Subcutaneous abdominal adipose tissue (tissue), 5 donors: Measurements from ENCODE around the gene NTRK2.
A peak's percentile ranks its signal among the peaks of the same experiment; 100 is the strongest.

Experiments used
- H3K27ac ChIP-seq: one replicate; pipeline ENCODE4 v1.7.0; 2013; ENCODE audit warnings: low read depth, mild to moderate bottlenecking, inconsistent platforms, low read length, moderate library complexity
- H3K27me3 ChIP-seq, 5 donors: one replicate each; pipeline ENCODE4 v1.7.0; 2013; ENCODE audit warnings: low read length in 5 of 5, inconsistent platforms in 1 of 5; ENCODE audit not compliant: control insufficient read depth in 5 of 5, insufficient read depth in 4 of 5
- H3K36me3 ChIP-seq, 5 donors: one replicate each; pipeline ENCODE4 v1.7.0; 2013; ENCODE audit warnings: low read length in 5 of 5; ENCODE audit not compliant: control insufficient read depth in 5 of 5, insufficient read depth in 5 of 5
- H3K4me1 ChIP-seq, 5 donors: one replicate each; pipeline ENCODE4 v1.7.0; 2013; ENCODE audit warnings: low read length in 5 of 5, mild to moderate bottlenecking in 3 of 5, moderate library complexity in 1 of 5; ENCODE audit not compliant: control insufficient read depth in 5 of 5, insufficient read depth in 5 of 5
- H3K4me3 ChIP-seq, 5 donors: one replicate each; pipeline ENCODE4 v1.7.0; 2013; ENCODE audit warnings: low read length in 5 of 5, low read depth in 1 of 5
- H3K9ac ChIP-seq, 5 donors: one replicate each; pipeline ENCODE4 v1.7.0; 2013; ENCODE audit warnings: low read length in 5 of 5, mild to moderate bottlenecking in 4 of 5, moderate library complexity in 3 of 5
- H3K9me3 ChIP-seq, 5 donors: one replicate each; pipeline ENCODE4 v1.7.0; 2013; ENCODE audit warnings: low read length in 5 of 5; ENCODE audit not compliant: control insufficient read depth in 5 of 5
- donor health status: healthy.
- donor health status: healthy.
- donor health status: healthy.
- donor health status: healthy.
- donor health status: healthy.

Gene NTRK2

GRCh38 chr9:84785792-84786547 is 116.4 kb downstream of the NTRK2 start:
- Histone ChIP-seq H3K36me3 (peaks cover 0 to 6% (median 0%) of the 10 kb centered on the region in 5 donors), H3K4me1 (peaks cover 0 to 22% (median 11%) of the 10 kb centered on the region in 5 donors), H3K27ac (no peak overlapping the region), H3K4me3 (no peak overlapping the region), H3K9me3 (no peaks in the 10 kb centered on the region), H3K9ac (no peak overlapping the region), H3K27me3 (no peaks in the 10 kb centered on the region)

GRCh38 chr9:84788803-84789462 is 119.4 kb downstream of the NTRK2 start:
- Histone ChIP-seq H3K4me1 (peaks cover 0 to 15% (median 4%) of the 10 kb centered on the region in 5 donors), H3K36me3 (peaks cover 0 to 6% (median 0%) of the 10 kb centered on the region in 5 donors), H3K9me3 (no peaks in the 10 kb centered on the region), H3K27me3 (no peaks in the 10 kb centered on the region), H3K4me3 (no peak overlapping the region), H3K27ac (no peak overlapping the region), H3K9ac (no peak overlapping the region)

- Histone ChIP-seq H3K36me3 (peaks cover 0 to 2% (median 0%) of the 10 kb centered on the region in 5 donors), H3K27me3 (no peaks in the 10 kb centered on the region), H3K9ac (no peak overlapping the region), H3K9me3 (no peaks in the 10 kb centered on the region), H3K4me3 (no peak overlapping the region), H3K27ac (no peak overlapping the region), H3K4me1 (peaks cover 0 to 15% (median 4%) of the 10 kb centered on the region in 5 donors)
These were observed 119.9 kb downstream of the NTRK2 start for GRCh38 chr9:84789463-84789830.

GRCh38 chr9:84791643-84792042 is 122.1 kb downstream of the NTRK2 start:
- H3K4me1 ChIP-seq = peaks cover 0 to 12% (median 4%) of the 10 kb centered on the region in 5 donors
- H3K9me3 ChIP-seq = no peaks in the 10 kb centered on the region
- no peaks in the 10 kb centered on the region for H3K27me3 ChIP-seq
- H3K27ac ChIP-seq = peak overlapping the region; percentile 76
- no peak overlapping the region for H3K4me3 ChIP-seq
- H3K9ac ChIP-seq = peak overlapping the region in 1 of 5 donors; percentile 0
- H3K36me3 ChIP-seq = no peaks in the 10 kb centered on the region

GRCh38 chr9:84793251-84793650 is 123.7 kb downstream of the NTRK2 start:
- Histone ChIP-seq H3K36me3 (no peaks in the 10 kb centered on the region), H3K27me3 (no peaks in the 10 kb centered on the region), H3K27ac (no peak overlapping the region), H3K9ac (no peak overlapping the region), H3K4me3 (no peak overlapping the region), H3K9me3 (no peaks in the 10 kb centered on the region), H3K4me1 (peaks cover 0 to 12% (median 4%) of the 10 kb centered on the region in 5 donors)

- Histone ChIP-seq H3K27me3 (no peaks in the 10 kb centered on the region), H3K27ac (no peak overlapping the region), H3K36me3 (no peaks in the 10 kb centered on the region), H3K4me3 (no peak overlapping the region), H3K4me1 (peaks cover 0 to 12% (median 4%) of the 10 kb centered on the region in 5 donors), H3K9me3 (no peaks in the 10 kb centered on the region), H3K9ac (no peak overlapping the region)
These were observed 125.6 kb downstream of the NTRK2 start for GRCh38 chr9:84794981-84795637.

- Histone ChIP-seq H3K27ac (no peak overlapping the region), H3K36me3 (no peaks in the 10 kb centered on the region), H3K4me1 (peaks cover 0 to 19% (median 4%) of the 10 kb centered on the region in 5 donors), H3K9me3 (no peaks in the 10 kb centered on the region), H3K4me3 (no peak overlapping the region), H3K27me3 (no peaks in the 10 kb centered on the region), H3K9ac (no peak overlapping the region)
These were observed 126.9 kb downstream of the NTRK2 start for GRCh38 chr9:84796404-84796803.

- peaks cover 0 to 4% (median 0%) of the 10 kb centered on the region in 5 donors for H3K36me3 ChIP-seq
- H3K9ac ChIP-seq = no peak overlapping the region
- peaks cover 0 to 12% (median 0%) of the 10 kb centered on the region in 5 donors for H3K4me1 ChIP-seq
- H3K9me3 ChIP-seq = no peaks in the 10 kb centered on the region
- H3K27me3 ChIP-seq = no peaks in the 10 kb centered on the region
- H3K4me3 ChIP-seq = no peak overlapping the region
- no peak overlapping the region for H3K27ac ChIP-seq
These were observed 129.7 kb downstream of the NTRK2 start for GRCh38 chr9:84799251-84799650.

GRCh38 chr9:84804951-84805694 is 135.6 kb downstream of the NTRK2 start:
- H3K36me3 ChIP-seq = peaks cover 0 to 4% (median 0%) of the 10 kb centered on the region in 5 donors
- H3K4me1 ChIP-seq = peaks cover 0 to 38% (median 17%) of the 10 kb centered on the region in 5 donors
- H3K9me3 ChIP-seq = no peaks in the 10 kb centered on the region
- H3K27me3 ChIP-seq = no peaks in the 10 kb centered on the region
- no peak overlapping the region for H3K9ac ChIP-seq
- H3K4me3 ChIP-seq = peak overlapping the region in 4 of 5 donors; percentile 3 to 26 (median 6)
- peak overlapping the region; percentile 35 for H3K27ac ChIP-seq
